T-helper 2 cell treated with Interferon-gamma antibody and Interleukin-4, amounts not matched to agents 100 ng/mL and 5 ng/mL, for 36 hours (primary cell): ENCODE results near the gene PTK6. TPM values are rescaled to one million over a fixed set of nuclear protein-coding genes. Genes with fewer than 3 reads are reported as not detected.
"Not testable (repeated sequence)": the region's sequence is repeated elsewhere in the genome, so short reads cannot be mapped to it uniquely, and the experiment has no call there.

Source experiments
- intact Hi-C: fragments of 100-400 bp; cut with micrococcal nuclease; formaldehyde crosslinking; loops from one replicate; pipeline ENCODE4 v1.15.1; 2023
- total RNA-seq: library from RNA; stranded (reverse); gene quantifications from 2 replicates; pipeline ENCODE4 v1.2.3, GENCODE V29; 2022

Gene PTK6
- total RNA-seq, 1 donor from 2014 or later = 1.2 TPM

GRCh38 chr20:63517376-63518309, 19.5 kb downstream of the PTK6 start:
- intact Hi-C loops = no loop called here

- intact Hi-C loops = not testable (repeated sequence)
Observed at GRCh38 chr20:63514520-63514919, 22.7 kb downstream of the PTK6 start.

GRCh38 chr20:63513207-63513606, 24.0 kb downstream of the PTK6 start:
- intact Hi-C loops = no loop called here

GRCh38 chr20:63509088-63509564, 28.1 kb downstream of the PTK6 start:
- intact Hi-C loops = no loop called here

GRCh38 chr20:63508072-63508768, 29.0 kb downstream of the PTK6 start:
- intact Hi-C loops = no loop called here

GRCh38 chr20:63507083-63507743, 30.0 kb downstream of the PTK6 start:
- intact Hi-C loops = no loop called here

GRCh38 chr20:63505723-63506122, 31.5 kb downstream of the PTK6 start:
- intact Hi-C loops = no loop called here

- intact Hi-C loops = no loop called here
Observed at GRCh38 chr20:63505281-63505680, 31.9 kb downstream of the PTK6 start.

- intact Hi-C loops = no loop called here
Observed at GRCh38 chr20:63504642-63505041, 32.5 kb downstream of the PTK6 start.

- intact Hi-C loops = no loop called here
Observed at GRCh38 chr20:63503524-63503923, 33.7 kb downstream of the PTK6 start.

GRCh38 chr20:63502671-63503172, 34.5 kb downstream of the PTK6 start:
- intact Hi-C loops = no loop called here

- intact Hi-C loops = no loop called here
Observed at GRCh38 chr20:63501818-63502670, 35.1 kb downstream of the PTK6 start.

GRCh38 chr20:63500902-63501817, 36.0 kb downstream of the PTK6 start:
- intact Hi-C loops = no loop called here

GRCh38 chr20:63500151-63500901, 36.9 kb downstream of the PTK6 start:
- intact Hi-C loops = no loop called here

- intact Hi-C loops = no loop called here
Observed at GRCh38 chr20:63499338-63499969, 37.7 kb downstream of the PTK6 start.

GRCh38 chr20:63498960-63499337, 38.2 kb downstream of the PTK6 start, which contains the start of gene EEF1A2:
Gene EEF1A2, minus strand, starts transcription at chr20:63499083. Its CDS starts 1,320 bp downstream, at chr20:63497763.
- intact Hi-C loops = no loop called here

GRCh38 chr20:63497946-63498935, 38.9 kb downstream of the PTK6 start:
- intact Hi-C loops = no loop called here
